Measurements from ENCODE around the gene BID.

The BID gene

GRCh38 chr22:17695986-17696385 is 78.3 kb downstream of the BID start:
- Histone ChIP-seq H3K27ac (replicated peaks) (no peak overlapping the region), H3K4me3 (replicated peaks; ENCODE audit: insufficient read depth, low read length) (no peak overlapping the region), H3K27me3 (ENCODE audit: insufficient read depth, poor library complexity, severe bottlenecking) (no peaks in the 10 kb centered on the region)
- DNase-seq (ENCODE audit: low read depth in 1 of 2, low spot score in 1 of 2), result no peak
- TF ChIP-seq REST (IDR thresholded peaks at IDR 0.05; ENCODE audit: insufficient replicate concordance, low read depth), result no peak
- TF ChIP-seq POLR2AphosphoS5 (IDR thresholded peaks at IDR 0.05; ENCODE audit: low read depth), result no peak

GRCh38 chr22:17694752-17695151 is 79.5 kb downstream of the BID start:
- no peak for DNase-seq (ENCODE audit: low read depth in 1 of 2, low spot score in 1 of 2)
- Histone ChIP-seq H3K27me3 (ENCODE audit: insufficient read depth, poor library complexity, severe bottlenecking) (no peaks in the 10 kb centered on the region), H3K4me3 (replicated peaks; ENCODE audit: insufficient read depth, low read length) (no peak overlapping the region), H3K27ac (replicated peaks) (no peak overlapping the region)
- no peak for TF ChIP-seq REST (IDR thresholded peaks at IDR 0.05; ENCODE audit: insufficient replicate concordance, low read depth)

GRCh38 chr22:17694193-17694592 is 80.1 kb downstream of the BID start:
- TF ChIP-seq GABPA (IDR thresholded peaks at IDR 0.05; ENCODE audit: low read depth) (no peak), CTCF (IDR thresholded peaks at IDR 0.05; ENCODE audit: insufficient read depth, low read length) (no peak), SPI1 (IDR thresholded peaks at IDR 0.05; ENCODE audit: borderline replicate concordance, low read depth) (no peak), POLR2AphosphoS5 (IDR thresholded peaks at IDR 0.05; ENCODE audit: low read depth) (no peak), REST (IDR thresholded peaks at IDR 0.05; ENCODE audit: insufficient replicate concordance, low read depth) (no peak)
- no peak overlapping the region for H3K4me3 ChIP-seq (replicated peaks; ENCODE audit: insufficient read depth, low read length)
- no peak for DNase-seq (ENCODE audit: low read depth in 1 of 2, low spot score in 1 of 2)
- no peak overlapping the region for H3K27ac ChIP-seq (replicated peaks)
- H3K27me3 ChIP-seq (ENCODE audit: insufficient read depth, poor library complexity, severe bottlenecking), result no peaks in the 10 kb centered on the region

- DNase-seq (ENCODE audit: low read depth in 1 of 2, low spot score in 1 of 2), result no peak
- TF ChIP-seq POLR2AphosphoS5 (IDR thresholded peaks at IDR 0.05; ENCODE audit: low read depth) (no peak), SPI1 (IDR thresholded peaks at IDR 0.05; ENCODE audit: borderline replicate concordance, low read depth) (no peak), REST (IDR thresholded peaks at IDR 0.05; ENCODE audit: insufficient replicate concordance, low read depth) (no peak), CTCF (IDR thresholded peaks at IDR 0.05; ENCODE audit: insufficient read depth, low read length) (no peak), GABPA (IDR thresholded peaks at IDR 0.05; ENCODE audit: low read depth) (no peak)
- no peak overlapping the region for H3K4me3 ChIP-seq (replicated peaks; ENCODE audit: insufficient read depth, low read length)
- no peak overlapping the region for H3K27ac ChIP-seq (replicated peaks)
- no peaks in the 10 kb centered on the region for H3K27me3 ChIP-seq (ENCODE audit: insufficient read depth, poor library complexity, severe bottlenecking)
Observed at GRCh38 chr22:17692841-17693240, 81.4 kb downstream of the BID start.
